Measurements from ENCODE around the gene PTGFRN.

- TF ChIP-seq POLR2A (IDR thresholded peaks at IDR 0.05): no peak
- TF ChIP-seq CTCF (IDR thresholded peaks at IDR 0.05): no peak
- TF ChIP-seq EP300 (IDR thresholded peaks at IDR 0.05): no peak
Observed at GRCh38 chr1:117008656-117009055, 98.9 kb downstream of the PTGFRN start.
